Stimulated activated memory B cell treated with anti-CD40 and anti-IgM and Interleukin-4, amounts not matched to agents 10 μg/mL and 1 μg/mL and 100 μg/mL, for 72 hours (primary cell): Measurements from ENCODE around the gene TLR7.
A peak's percentile ranks its signal among the peaks of the same experiment; 100 is the strongest.

Experiments used
- ATAC-seq: fragments of 150-1000 bp; cut with Tn5 transposase; 2 replicates; pipeline ENCODE4 v1.10.0; 2021
- H3K27ac Mint-ChIP-seq: one replicate; pipeline ENCODE4 v1.8.0; 2022; ENCODE audit warnings: mild to moderate bottlenecking, mixed read lengths
- H3K27me3 Mint-ChIP-seq: one replicate; pipeline ENCODE4 v1.8.0; 2022; ENCODE audit warnings: mixed read lengths
- H3K36me3 Mint-ChIP-seq: one replicate; pipeline ENCODE4 v1.8.0; 2022; ENCODE audit warnings: mixed read lengths
- H3K4me1 Mint-ChIP-seq: one replicate; pipeline ENCODE4 v1.8.0; 2022; ENCODE audit warnings: mixed read lengths
- H3K4me3 Mint-ChIP-seq: one replicate; pipeline ENCODE4 v1.8.0; 2022; ENCODE audit warnings: mild to moderate bottlenecking, moderate library complexity, mixed read lengths
- H3K9me3 Mint-ChIP-seq: one replicate; pipeline ENCODE4 v1.8.0; 2022; ENCODE audit warnings: mixed read lengths

The TLR7 gene

GRCh38 chrX:12866451-12867377, at the start of gene TLR7:
Gene TLR7 (plus strand): TSS chrX:12867072. CDS start chrX:12867579, 507 bp downstream.
- H3K27ac Mint-ChIP-seq = peak within 1 kb of the TSS; percentile 96
- H3K27me3 Mint-ChIP-seq = no peaks in the 10 kb centered on the region
- H3K4me1 Mint-ChIP-seq = peaks cover 32% of the 10 kb centered on the region
- peaks cover 7% of the 10 kb centered on the region for H3K36me3 Mint-ChIP-seq
- ATAC-seq = peak; percentile 68
- peak within 1 kb of the TSS; percentile 87 for H3K4me3 Mint-ChIP-seq
- H3K9me3 Mint-ChIP-seq = peaks cover 2% of the 10 kb centered on the region

- Mint-ChIP-seq H3K9me3 (no peaks in the 10 kb centered on the region), H3K4me1 (peaks cover 5% of the 10 kb centered on the region), H3K4me3 (no peak overlapping the region), H3K27ac (no peak overlapping the region), H3K36me3 (peaks cover 10% of the 10 kb centered on the region), H3K27me3 (no peaks in the 10 kb centered on the region)
- no peak for ATAC-seq
These were observed 49.3 kb upstream of the TLR7 start for GRCh38 chrX:12817528-12817927.

GRCh38 chrX:12819222-12819621, 47.6 kb upstream of the TLR7 start:
- H3K4me3 Mint-ChIP-seq = no peak overlapping the region
- H3K27ac Mint-ChIP-seq = no peak overlapping the region
- peaks cover 4% of the 10 kb centered on the region for H3K4me1 Mint-ChIP-seq
- ATAC-seq = no peak
- H3K27me3 Mint-ChIP-seq = no peaks in the 10 kb centered on the region
- no peaks in the 10 kb centered on the region for H3K9me3 Mint-ChIP-seq
- peaks cover 10% of the 10 kb centered on the region for H3K36me3 Mint-ChIP-seq

GRCh38 chrX:12820737-12821136, 46.1 kb upstream of the TLR7 start:
- Mint-ChIP-seq H3K4me3 (no peak overlapping the region), H3K27ac (no peak overlapping the region), H3K36me3 (peaks cover 19% of the 10 kb centered on the region), H3K9me3 (no peaks in the 10 kb centered on the region), H3K27me3 (no peaks in the 10 kb centered on the region), H3K4me1 (no peaks in the 10 kb centered on the region)
- no peak for ATAC-seq

- H3K4me1 Mint-ChIP-seq = no peaks in the 10 kb centered on the region
These were observed 41.9 kb upstream of the TLR7 start for GRCh38 chrX:12824944-12825343.

DNA sequence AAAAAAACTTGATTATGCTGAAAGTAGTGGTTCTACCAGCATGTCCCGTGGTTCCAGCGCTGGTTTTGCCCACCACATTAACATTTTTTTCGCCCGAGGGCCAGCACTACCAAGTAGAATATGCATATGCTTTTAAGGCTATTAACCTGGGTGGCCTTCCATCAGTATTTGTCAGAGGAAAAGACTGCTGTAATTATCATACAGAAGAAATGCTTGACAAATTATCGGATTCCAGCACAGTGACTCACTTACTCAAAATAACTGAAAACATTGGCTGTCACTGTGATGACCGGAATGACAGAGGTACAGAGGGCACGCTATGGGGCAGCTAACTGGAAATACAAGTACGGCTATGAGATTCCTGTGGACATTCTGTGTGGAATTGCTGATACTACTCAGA, 41.1 kb upstream of the TLR7 start:
- H3K27ac Mint-ChIP-seq = no peak overlapping the region
- no peaks in the 10 kb centered on the region for H3K27me3 Mint-ChIP-seq
- no peaks in the 10 kb centered on the region for H3K4me1 Mint-ChIP-seq
- ATAC-seq = no peak
- H3K36me3 Mint-ChIP-seq = peaks cover 9% of the 10 kb centered on the region
- no peak overlapping the region for H3K4me3 Mint-ChIP-seq
- no peaks in the 10 kb centered on the region for H3K9me3 Mint-ChIP-seq

More at GRCh38 chrX:12824944-12825343, 41.9 kb upstream of the TLR7 start:
- no peak for ATAC-seq
- Mint-ChIP-seq H3K36me3 (peaks cover 9% of the 10 kb centered on the region), H3K4me3 (no peak overlapping the region), H3K27me3 (no peaks in the 10 kb centered on the region), H3K27ac (no peak overlapping the region), H3K9me3 (no peaks in the 10 kb centered on the region)

GRCh38 chrX:12843061-12843667, 23.7 kb upstream of the TLR7 start:
- peak overlapping the region; percentile 58 for H3K4me3 Mint-ChIP-seq
- no peaks in the 10 kb centered on the region for H3K9me3 Mint-ChIP-seq
- H3K27me3 Mint-ChIP-seq = no peaks in the 10 kb centered on the region
- H3K27ac Mint-ChIP-seq = peak overlapping the region; percentile 81
- no peak for ATAC-seq
- H3K36me3 Mint-ChIP-seq = no peaks in the 10 kb centered on the region
- H3K4me1 Mint-ChIP-seq = peaks cover 6% of the 10 kb centered on the region

DNA sequence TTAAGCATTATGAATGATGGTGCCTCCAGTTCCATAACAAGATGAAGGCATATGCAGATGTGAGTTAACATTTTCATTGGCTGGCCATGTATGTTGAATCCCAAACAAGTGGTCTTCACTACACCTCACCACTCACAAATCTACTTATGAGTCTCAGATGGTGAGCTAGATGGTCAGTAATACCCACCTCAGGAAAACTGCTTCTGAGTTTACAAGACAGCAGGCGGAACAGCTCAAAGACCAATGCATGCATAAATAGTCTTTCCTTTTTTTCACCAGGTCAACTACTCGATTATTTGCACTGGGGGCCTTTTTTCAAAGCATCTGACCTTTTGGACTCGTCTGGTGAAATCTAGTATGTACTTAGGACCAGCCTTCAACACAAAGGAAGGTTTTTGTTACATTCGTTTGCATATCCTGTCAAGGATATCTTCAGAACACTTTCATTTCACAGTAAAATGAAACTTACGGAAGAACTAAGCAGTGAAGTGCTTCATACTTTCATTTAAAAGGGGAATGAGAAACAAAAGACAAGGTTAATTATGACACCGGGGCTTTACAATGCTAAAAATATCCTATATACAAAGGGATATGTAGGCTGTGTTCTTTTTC, 23.1 kb upstream of the TLR7 start:
- H3K27ac Mint-ChIP-seq = peak overlapping the region; percentile 81
- peak overlapping the region; percentile 58 for H3K4me3 Mint-ChIP-seq
- H3K27me3 Mint-ChIP-seq = no peaks in the 10 kb centered on the region
- H3K9me3 Mint-ChIP-seq = no peaks in the 10 kb centered on the region
- H3K36me3 Mint-ChIP-seq = no peaks in the 10 kb centered on the region
- peaks cover 6% of the 10 kb centered on the region for H3K4me1 Mint-ChIP-seq
- peak; percentile 73 for ATAC-seq

DNA sequence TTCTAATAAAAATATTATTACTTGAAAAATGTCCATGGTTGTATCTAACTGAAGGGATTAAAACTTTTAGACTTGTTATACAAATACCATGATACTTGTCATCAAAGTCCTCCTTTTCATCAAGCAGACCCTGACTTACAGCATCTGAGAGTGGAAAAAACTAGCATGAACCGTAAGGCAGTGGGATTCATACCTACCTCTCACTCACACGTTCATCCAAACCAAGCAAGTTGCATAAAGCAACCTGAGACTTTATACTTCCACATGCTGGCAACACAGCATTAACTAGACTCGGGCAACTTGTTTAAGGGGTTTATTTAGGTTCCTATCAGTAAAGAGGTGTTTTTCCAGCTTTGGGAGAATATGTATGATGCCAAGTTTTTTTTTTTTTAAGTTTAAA, 22.6 kb upstream of the TLR7 start:
- Mint-ChIP-seq H3K27me3 (no peaks in the 10 kb centered on the region), H3K36me3 (no peaks in the 10 kb centered on the region), H3K27ac (peak overlapping the region; percentile 81), H3K4me3 (no peak overlapping the region), H3K4me1 (peaks cover 6% of the 10 kb centered on the region), H3K9me3 (no peaks in the 10 kb centered on the region)
- no peak for ATAC-seq

DNA sequence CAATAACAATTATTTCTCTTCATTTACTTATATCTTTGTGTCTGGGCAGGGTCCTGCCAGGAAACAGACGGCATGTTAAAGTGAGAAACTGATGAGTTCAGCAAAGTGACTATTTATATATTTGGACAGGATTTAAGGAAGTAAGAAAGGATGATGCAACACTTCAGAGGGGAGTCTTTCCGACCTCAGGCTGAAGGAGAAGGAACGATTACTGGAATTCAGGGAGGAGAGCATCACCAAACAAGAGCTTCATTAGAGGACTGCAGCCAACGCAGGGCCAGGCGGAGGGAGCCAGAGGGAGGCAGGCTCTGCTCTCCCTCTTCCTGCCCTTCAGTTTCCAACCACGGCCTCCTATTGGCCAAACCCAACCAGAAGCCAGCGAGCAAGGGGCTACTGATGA, 1.5 kb upstream of the TLR7 start:
- Mint-ChIP-seq H3K27ac (no peak overlapping the region), H3K27me3 (no peaks in the 10 kb centered on the region), H3K4me1 (peaks cover 27% of the 10 kb centered on the region), H3K36me3 (peaks cover 7% of the 10 kb centered on the region), H3K9me3 (peaks cover 2% of the 10 kb centered on the region), H3K4me3 (no peak overlapping the region)
- ATAC-seq = no peak

GRCh38 chrX:12867685-12868084, 813 bp downstream of the TLR7 start:
- peak; percentile 58 for ATAC-seq
- Mint-ChIP-seq H3K4me1 (peaks cover 42% of the 10 kb centered on the region), H3K36me3 (peaks cover 13% of the 10 kb centered on the region)

GRCh38 chrX:12868747-12869146, 1.9 kb downstream of the TLR7 start:
- peak overlapping the region; percentile 87 for H3K4me3 Mint-ChIP-seq
- peaks cover 2% of the 10 kb centered on the region for H3K9me3 Mint-ChIP-seq
- ATAC-seq = peak; percentile 65
- no peaks in the 10 kb centered on the region for H3K27me3 Mint-ChIP-seq
- peaks cover 47% of the 10 kb centered on the region for H3K4me1 Mint-ChIP-seq
- peaks cover 19% of the 10 kb centered on the region for H3K36me3 Mint-ChIP-seq
- peak overlapping the region; percentile 96 for H3K27ac Mint-ChIP-seq

More at GRCh38 chrX:12867685-12868084, 813 bp downstream of the TLR7 start:
- Mint-ChIP-seq H3K4me3 (peak overlapping the region; percentile 87), H3K27me3 (no peaks in the 10 kb centered on the region), H3K27ac (peak overlapping the region; percentile 96), H3K9me3 (peaks cover 2% of the 10 kb centered on the region)

- Mint-ChIP-seq H3K36me3 (peaks cover 22% of the 10 kb centered on the region), H3K4me3 (peak overlapping the region; percentile 55), H3K27me3 (no peaks in the 10 kb centered on the region), H3K4me1 (peaks cover 59% of the 10 kb centered on the region), H3K27ac (peak overlapping the region; percentile 71), H3K9me3 (peaks cover 2% of the 10 kb centered on the region)
- ATAC-seq = no peak
These were observed 4.4 kb downstream of the TLR7 start for GRCh38 chrX:12871257-12871656.

GRCh38 chrX:12872741-12873140, 5.9 kb downstream of the TLR7 start:
- Mint-ChIP-seq H3K4me1 (peaks cover 48% of the 10 kb centered on the region), H3K9me3 (peaks cover 2% of the 10 kb centered on the region), H3K4me3 (no peak overlapping the region), H3K27ac (peak overlapping the region; percentile 71), H3K27me3 (no peaks in the 10 kb centered on the region), H3K36me3 (peaks cover 22% of the 10 kb centered on the region)
- no peak for ATAC-seq

DNA sequence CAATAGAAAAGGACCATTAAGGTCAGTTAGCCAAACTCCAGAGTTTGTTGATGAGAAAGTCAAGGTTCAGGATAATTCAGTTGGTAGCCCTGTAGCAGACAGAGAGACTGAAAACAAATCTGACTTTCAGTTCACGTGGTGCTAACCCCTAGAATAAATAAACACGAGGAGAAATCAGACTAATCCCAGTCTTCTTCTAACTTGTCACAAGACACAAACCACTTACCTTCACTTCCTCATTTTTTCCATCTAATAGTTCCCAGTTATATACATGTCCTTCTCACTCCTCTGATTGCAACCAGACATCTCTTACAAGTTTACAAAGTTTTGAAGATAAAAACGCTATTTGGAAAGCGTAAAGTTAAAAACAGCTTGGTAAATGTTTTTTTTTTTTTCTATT, 7.7 kb downstream of the TLR7 start:
- no peaks in the 10 kb centered on the region for H3K9me3 Mint-ChIP-seq
- peak overlapping the region; percentile 65 for H3K27ac Mint-ChIP-seq
- no peaks in the 10 kb centered on the region for H3K27me3 Mint-ChIP-seq
- peaks cover 15% of the 10 kb centered on the region for H3K36me3 Mint-ChIP-seq
- no peak for ATAC-seq
- H3K4me3 Mint-ChIP-seq = peak overlapping the region; percentile 17
- peaks cover 33% of the 10 kb centered on the region for H3K4me1 Mint-ChIP-seq
